CD14-positive monocyte (primary cell): ENCODE data around the gene ZBTB7A. TPM values are rescaled to one million over a fixed set of nuclear protein-coding genes. Genes with fewer than 3 reads are reported as not detected.
A peak's percentile ranks its signal among the peaks of the same experiment; 100 is the strongest.
"Not testable (repeated sequence)": the region's sequence is repeated elsewhere in the genome, so short reads cannot be mapped to it uniquely, and the experiment has no call there.

Source experiments
- DNase-seq, 3 donors: peaks; one replicate each; pipeline ENCODE4 v3.0.0-alpha.2; 2011 to 2022
- H2AFZ ChIP-seq: 2 replicates; pipeline ENCODE4 v1.6.0; 2012; ENCODE audit warnings: mild to moderate bottlenecking, low read depth, low read length, inconsistent platforms; ENCODE audit not compliant: insufficient read depth, poor library complexity, severe bottlenecking
- H3K27ac ChIP-seq, 2 donors: 1 replicate in 1 of 2; 2 replicates in 1 of 2; pipeline ENCODE4 v1.5.1; 2012 to 2013; ENCODE audit warnings: low read length in 2 of 2, control low read depth in 1 of 2, inconsistent platforms in 1 of 2, low read depth in 1 of 2, mild to moderate bottlenecking in 1 of 2
- H3K27me3 ChIP-seq, 2 donors: one replicate each; pipeline versions ENCODE4 v1.6.0 to v1.6.1; 2011 to 2013; ENCODE audit warnings: low read length in 2 of 2; ENCODE audit not compliant: control insufficient read depth in 2 of 2, insufficient read depth in 2 of 2
- H3K36me3 ChIP-seq, 2 donors: replicated peaks in 1 of 2; 1 replicate in 1 of 2; 2 replicates in 1 of 2; pipeline versions ENCODE4 v1.5.1 to v1.6.1; 2012 to 2013; ENCODE audit warnings: low read length in 2 of 2, control low read depth in 1 of 2, inconsistent platforms in 1 of 2, mild to moderate bottlenecking in 1 of 2; ENCODE audit not compliant: insufficient read depth in 2 of 2, control insufficient read depth in 1 of 2
- H3K4me1 ChIP-seq, 2 donors: 1 replicate in 1 of 2; 2 replicates in 1 of 2; pipeline versions ENCODE4 v1.5.1 to v1.6.1; 2012 to 2013; ENCODE audit warnings: low read length in 2 of 2, control low read depth in 1 of 2, inconsistent platforms in 1 of 2, mild to moderate bottlenecking in 1 of 2, moderate library complexity in 1 of 2; ENCODE audit not compliant: insufficient read depth in 2 of 2, control insufficient read depth in 1 of 2
- H3K4me2 ChIP-seq: replicated peaks from 2 replicates; pipeline ENCODE3; 2012; ENCODE audit warnings: low read length, moderate library complexity, mild to moderate bottlenecking; ENCODE audit not compliant: poor library complexity, severe bottlenecking; ENCODE audit errors: extremely low read depth
- H3K4me3 ChIP-seq, 3 experiments: fragments of 200-600 bp in 1 of 3; sonication (generic) in 1 of 3; replicated peaks in 1 of 3; 1 replicate in 2 of 3; 2 replicates in 1 of 3; pipeline ENCODE4 v1.5.1; 2011 to 2013; ENCODE audit warnings: low read length in 3 of 3, mild to moderate bottlenecking in 3 of 3, control low read depth in 2 of 3, low read depth in 2 of 3, inconsistent platforms in 1 of 3, moderate library complexity in 1 of 3
- H3K79me2 ChIP-seq: 2 replicates; pipeline ENCODE4 v1.6.0; 2012; ENCODE audit warnings: mild to moderate bottlenecking, control low read depth, inconsistent platforms, low read length, moderate library complexity; ENCODE audit not compliant: insufficient read depth
- H3K9ac ChIP-seq: 2 replicates; pipeline ENCODE4 v1.6.0; 2017; ENCODE audit warnings: low read length, mild to moderate bottlenecking; ENCODE audit not compliant: insufficient read depth, poor library complexity, severe bottlenecking
- H3K9me3 ChIP-seq, 2 donors: replicated peaks in 1 of 2; 1 replicate in 1 of 2; 2 replicates in 1 of 2; pipeline versions ENCODE4 v1.5.1 to v1.6.1; 2012 to 2013; ENCODE audit warnings: low read length in 2 of 2, control low read depth in 1 of 2; ENCODE audit not compliant: control insufficient read depth in 1 of 2, insufficient read depth in 1 of 2
- H4K20me1 ChIP-seq: 2 replicates; pipeline ENCODE4 v1.6.0; 2012; ENCODE audit warnings: mild to moderate bottlenecking, low read length, control low read depth, moderate library complexity; ENCODE audit not compliant: insufficient read depth
- H3K27ac Mint-ChIP-seq, 7 donors: one replicate each; pipeline ENCODE4 v1.8.0; 2020; ENCODE audit warnings: mild to moderate bottlenecking in 7 of 7, mixed read lengths in 7 of 7, moderate library complexity in 6 of 7, inconsistent platforms in 2 of 7
- H3K27me3 Mint-ChIP-seq, 3 donors: one replicate each; pipeline ENCODE4 v1.8.0; 2021 to 2022; ENCODE audit warnings: low read depth in 3 of 3, mild to moderate bottlenecking in 3 of 3, mixed read lengths in 3 of 3, moderate library complexity in 3 of 3, inconsistent platforms in 1 of 3
- H3K36me3 Mint-ChIP-seq, 2 donors: one replicate each; pipeline ENCODE4 v1.8.0; 2020; ENCODE audit warnings: mixed read lengths in 2 of 2, inconsistent platforms in 1 of 2, mild to moderate bottlenecking in 1 of 2
- H3K4me1 Mint-ChIP-seq: one replicate; pipeline ENCODE4 v1.8.0; 2020; ENCODE audit warnings: mild to moderate bottlenecking, mixed read lengths
- H3K4me3 Mint-ChIP-seq, 2 donors: one replicate each; pipeline ENCODE4 v1.8.0; 2020; ENCODE audit warnings: mild to moderate bottlenecking in 2 of 2, mixed read lengths in 2 of 2, moderate library complexity in 1 of 2
- H3K9me3 Mint-ChIP-seq, 7 donors: one replicate each; pipeline ENCODE4 v1.8.0; 2020 to 2022; ENCODE audit warnings: mixed read lengths in 7 of 7, mild to moderate bottlenecking in 6 of 7, moderate library complexity in 6 of 7, inconsistent platforms in 2 of 7
- WGBS: methylation state at CpG from one replicate; pipeline ENCODE4 v1.1.5; 2013; ENCODE audit warnings: missing lambda C conversion rate; ENCODE audit not compliant: insufficient coverage; 5-methylcytosine and 5-hydroxymethylcytosine counted together
- intact Hi-C, 2 donors: fragments of 100-400 bp; cut with micrococcal nuclease; formaldehyde crosslinking; loops; one replicate each; pipeline versions ENCODE4 v1.15.0 to v1.15.1; 2023
- polyA plus RNA-seq, 3 donors: library from polyadenylated mRNA; depleted of rRNA in 1 of 3; unstranded in 2 of 3; stranded (reverse) in 1 of 3; fragments of 300-500 nt in 2 of 3; fragments of >200 nt in 1 of 3; fragmentation: Illumina TruSeq in 2 of 3; gene quantifications; 1 replicate in 2 of 3; 2 replicates in 1 of 3; pipeline ENCODE4 v1.2.3, GENCODE V29; 2012 to 2021
- TF ChIP-seq, protein P1 (sequence below): fragments of 200-600 bp; IDR thresholded peaks from one replicate; pipeline ENCODE4 v1.8.0; 2022; ENCODE audit warnings: antibody characterized with exemption, mild to moderate bottlenecking

Gene ZBTB7A
- polyA plus RNA-seq, 3 donors = 18.0 to 31.5 (median 20.2) TPM

GRCh38 chr19:4007836-4008539, 58.7 kb downstream of the ZBTB7A start:
- H3K27me3 ChIP-seq = no peaks in the 10 kb centered on the region
- peak overlapping the region; percentile 84 to 91 for H3K4me3 Mint-ChIP-seq
- peaks cover 0 to 1% (median 0%) of the 10 kb centered on the region in 3 donors for H3K27me3 Mint-ChIP-seq
- H3K79me2 ChIP-seq = peaks cover 54% of the 10 kb centered on the region
- H3K36me3 Mint-ChIP-seq = peaks cover 13 to 27% of the 10 kb centered on the region in 2 donors
- DNase-seq = peak in 1 of 3 donors; percentile 14
- H2AFZ ChIP-seq = peak overlapping the region; percentile 62
- H3K9me3 ChIP-seq = no peaks in the 10 kb centered on the region
- TF ChIP-seq, protein P1, sequence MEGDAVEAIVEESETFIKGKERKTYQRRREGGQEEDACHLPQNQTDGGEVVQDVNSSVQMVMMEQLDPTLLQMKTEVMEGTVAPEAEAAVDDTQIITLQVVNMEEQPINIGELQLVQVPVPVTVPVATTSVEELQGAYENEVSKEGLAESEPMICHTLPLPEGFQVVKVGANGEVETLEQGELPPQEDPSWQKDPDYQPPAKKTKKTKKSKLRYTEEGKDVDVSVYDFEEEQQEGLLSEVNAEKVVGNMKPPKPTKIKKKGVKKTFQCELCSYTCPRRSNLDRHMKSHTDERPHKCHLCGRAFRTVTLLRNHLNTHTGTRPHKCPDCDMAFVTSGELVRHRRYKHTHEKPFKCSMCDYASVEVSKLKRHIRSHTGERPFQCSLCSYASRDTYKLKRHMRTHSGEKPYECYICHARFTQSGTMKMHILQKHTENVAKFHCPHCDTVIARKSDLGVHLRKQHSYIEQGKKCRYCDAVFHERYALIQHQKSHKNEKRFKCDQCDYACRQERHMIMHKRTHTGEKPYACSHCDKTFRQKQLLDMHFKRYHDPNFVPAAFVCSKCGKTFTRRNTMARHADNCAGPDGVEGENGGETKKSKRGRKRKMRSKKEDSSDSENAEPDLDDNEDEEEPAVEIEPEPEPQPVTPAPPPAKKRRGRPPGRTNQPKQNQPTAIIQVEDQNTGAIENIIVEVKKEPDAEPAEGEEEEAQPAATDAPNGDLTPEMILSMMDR = no peak
- peak overlapping the region; percentile 88 for H3K4me2 ChIP-seq
- intact Hi-C loops = loop anchor here (2.0 to 10.0 kb wide), 4 partner anchors 17 to 117 kb away; partner anchors contain the start of gene MAP2K2 (in 1 of the 2)
- H3K4me1 Mint-ChIP-seq = peaks cover 30% of the 10 kb centered on the region
- peak overlapping the region in 6 of 7 donors; percentile 32 to 85 (median 64) for H3K27ac Mint-ChIP-seq
- H3K36me3 ChIP-seq = peaks cover 11 to 26% of the 10 kb centered on the region in 2 donors
- peaks cover 50% of the 10 kb centered on the region for H4K20me1 ChIP-seq
- peaks cover 0 to 2% (median 0%) of the 10 kb centered on the region in 7 donors for H3K9me3 Mint-ChIP-seq
- H3K4me1 ChIP-seq = peaks cover 19 to 32% of the 10 kb centered on the region in 2 donors
- whole genome bisulfite sequencing = 0% methylated on average over 27 of the region's 55 CpGs
- H3K4me3 ChIP-seq = peak overlapping the region; percentile 60 to 84 (median 79)
- H3K27ac ChIP-seq = peak overlapping the region in 1 of 2 donors; percentile 68
- H3K9ac ChIP-seq = peak overlapping the region; percentile 78

DNA sequence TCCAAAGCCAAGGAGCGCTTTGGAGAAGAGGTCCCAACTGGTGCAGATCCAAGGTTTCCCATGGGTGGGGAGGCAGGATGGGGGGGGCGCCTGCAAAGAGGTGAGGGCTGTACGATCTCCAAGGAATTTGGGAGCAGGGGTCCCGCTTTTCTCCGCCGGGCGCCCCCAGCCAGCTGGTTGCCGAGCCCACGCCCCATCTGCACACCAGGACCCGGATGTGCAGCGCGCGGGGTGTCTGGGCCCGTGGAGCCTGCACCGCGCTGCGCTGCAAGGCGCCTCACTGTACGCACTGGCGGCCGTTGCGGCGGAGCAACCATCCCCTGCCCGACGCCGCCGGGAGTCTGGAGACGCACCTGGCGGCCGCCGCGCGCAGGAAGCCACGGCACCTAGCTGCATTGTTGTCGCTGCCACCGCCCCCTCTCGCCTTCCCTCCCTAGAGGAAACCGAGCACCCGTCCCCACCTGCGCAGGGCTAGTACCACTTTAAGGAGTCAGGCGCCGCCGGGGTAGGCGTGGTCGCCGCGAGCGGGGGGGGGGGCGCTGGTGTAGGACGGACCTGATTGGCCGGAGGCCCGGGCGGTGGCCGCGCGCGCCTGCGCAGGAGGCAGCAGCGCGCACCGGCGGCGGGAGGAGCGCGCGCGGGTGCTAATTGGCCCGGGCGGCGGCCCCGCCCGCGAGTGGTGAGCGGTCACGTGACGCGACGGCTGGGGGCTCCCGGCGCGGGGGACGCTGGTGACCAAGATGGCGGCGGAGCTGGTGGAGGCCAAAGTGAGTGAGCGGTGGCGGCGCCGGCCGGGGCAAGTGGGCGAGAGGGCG, 59.5 kb downstream of the ZBTB7A start, which contains the start of gene PIAS4:
Gene PIAS4, plus strand, starts transcription at position 716 of the 815 bp plus-strand sequence. Its CDS starts 25 bp downstream, at position 741.
- Histone ChIP-seq H3K36me3 (peaks cover 5 to 19% of the 10 kb centered on the region in 2 donors), H3K79me2 (peaks cover 47% of the 10 kb centered on the region), H3K9me3 (no peaks in the 10 kb centered on the region), H3K4me1 (peaks cover 19 to 32% of the 10 kb centered on the region in 2 donors), H3K9ac (peak within 1 kb of the TSS; percentile 78), H3K4me3 (peak within 1 kb of the TSS; percentile 74 to 84 (median 79)), H2AFZ (peak within 1 kb of the TSS; percentile 81), H4K20me1 (peaks cover 42% of the 10 kb centered on the region), H3K27me3 (no peaks in the 10 kb centered on the region), H3K27ac (peak within 1 kb of the TSS in 1 of 2 donors; percentile 71), H3K4me2 (peak within 1 kb of the TSS; percentile 88)
- H3K27ac Mint-ChIP-seq = peak within 1 kb of the TSS; percentile 37 to 85 (median 69)
- H3K27me3 Mint-ChIP-seq = peaks cover 0 to 1% (median 0%) of the 10 kb centered on the region in 3 donors
- TF ChIP-seq, protein P1 = no peak
- peak within 1 kb of the TSS; percentile 84 to 91 for H3K4me3 Mint-ChIP-seq
- peak; percentile 92 to 96 (median 95) for DNase-seq
- peaks cover 8 to 20% of the 10 kb centered on the region in 2 donors for H3K36me3 Mint-ChIP-seq
- peaks cover 30% of the 10 kb centered on the region for H3K4me1 Mint-ChIP-seq
- peaks cover 0 to 2% (median 0%) of the 10 kb centered on the region in 7 donors for H3K9me3 Mint-ChIP-seq
- WGBS = under 1% methylated on average over 83 of the region's 91 CpGs
- intact Hi-C loops = loop anchor here (2.0 to 10.0 kb wide), 4 partner anchors 16 to 118 kb away; partner anchors contain the start of gene MAP2K2 (in 1 of the 2)

DNA sequence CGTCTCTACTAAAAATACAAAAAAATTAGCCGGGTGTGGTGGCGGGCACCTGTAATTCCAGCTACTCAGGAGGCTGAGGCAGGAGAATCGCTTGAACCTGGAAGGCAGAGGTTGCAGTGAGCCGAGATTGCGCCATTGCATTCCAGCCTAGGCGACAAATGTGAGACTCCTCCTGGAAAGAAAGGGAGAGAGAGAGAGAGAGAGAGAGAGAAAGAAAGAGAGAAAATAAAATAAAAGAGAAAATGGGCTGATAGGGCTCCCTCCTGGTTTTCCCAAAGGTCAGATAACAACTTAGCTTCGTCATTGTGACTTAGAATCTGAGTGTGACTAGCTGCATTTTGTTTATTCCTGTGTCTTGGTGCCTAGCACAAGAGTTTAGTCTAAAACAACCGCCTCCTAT, 61.3 kb downstream of the ZBTB7A start:
- H3K27ac Mint-ChIP-seq = not testable (repeated sequence)
- intact Hi-C loops = loop anchor here (5.0 to 10.0 kb wide), 2 partner anchors 57 to 119 kb away; partner anchors contain the start of gene MAP2K2 (in 1 of the 2)

More for the DNA sequence above, 61.3 kb downstream of the ZBTB7A start:
- 100% methylated on average over 2 of the region's 9 CpGs for WGBS
- H3K27me3 Mint-ChIP-seq, H3K9me3 ChIP-seq, H3K9me3 Mint-ChIP-seq, H3K4me3 Mint-ChIP-seq, DNase-seq, H3K36me3 ChIP-seq, H3K9ac ChIP-seq, H3K4me3 ChIP-seq, H3K4me2 ChIP-seq, H2AFZ ChIP-seq, H3K27me3 ChIP-seq, H3K27ac ChIP-seq: not testable (repeated sequence)
- Mint-ChIP-seq H3K4me1 (peaks cover 25% of the 10 kb centered on the region), H3K36me3 (peaks cover 0 to 10% of the 10 kb centered on the region in 2 donors)
- peaks cover 32% of the 10 kb centered on the region for H3K79me2 ChIP-seq
- H4K20me1 ChIP-seq = peaks cover 24% of the 10 kb centered on the region
- peaks cover 19 to 32% of the 10 kb centered on the region in 2 donors for H3K4me1 ChIP-seq
